Activated CD8-positive, alpha-beta T cell treated with anti-CD3 and anti-CD28 coated beads for 36 hours (primary cell): Measurements from ENCODE around the gene AGAP2. TPM values are rescaled to one million over a fixed set of nuclear protein-coding genes. Genes with fewer than 3 reads are reported as not detected.
A peak's percentile ranks its signal among the peaks of the same experiment; 100 is the strongest.

Experiments
- ATAC-seq: fragments of 200-7000 bp; cut with Tn5 transposase; one replicate; pipeline ENCODE4 v1.10.0; 2021; ENCODE audit warnings: mild to moderate bottlenecking, moderate library complexity
- CTCF ChIA-PET: fragments of 350-600 bp; sonication (Branson Sonifier 250); formaldehyde crosslinking; loops from one replicate; lab custom pipeline; 2021; ENCODE audit warnings: antibody characterized with exemption; lab: Charles Lee
- POLR2A ChIA-PET: fragments of 350-600 bp; sonication (Branson Sonifier 250); formaldehyde crosslinking; loops from one replicate; lab custom pipeline; 2021; ENCODE audit warnings: antibody characterized with exemption; lab: Charles Lee
- DNase-seq: peaks from one replicate; pipeline ENCODE4 v3.0.0-alpha.2; 2020
- H3K27ac Mint-ChIP-seq: one replicate; pipeline ENCODE4 v1.8.0; 2021; ENCODE audit warnings: mild to moderate bottlenecking, mixed read lengths
- H3K27me3 Mint-ChIP-seq: one replicate; pipeline ENCODE4 v1.8.0; 2021; ENCODE audit warnings: mixed read lengths
- H3K36me3 Mint-ChIP-seq: one replicate; pipeline ENCODE4 v1.8.0; 2021; ENCODE audit warnings: low read depth, mixed read lengths
- H3K4me1 Mint-ChIP-seq: one replicate; pipeline ENCODE4 v1.8.0; 2021; ENCODE audit warnings: low read depth, mixed read lengths
- H3K4me3 Mint-ChIP-seq: one replicate; pipeline ENCODE4 v1.8.0; 2021; ENCODE audit warnings: mild to moderate bottlenecking, moderate library complexity, mixed read lengths
- H3K9me3 Mint-ChIP-seq: one replicate; pipeline ENCODE4 v1.8.0; 2021; ENCODE audit warnings: mixed read lengths
- intact Hi-C: fragments of 100-400 bp; cut with micrococcal nuclease; formaldehyde crosslinking; loops from one replicate; pipeline ENCODE4 v1.10.0; 2022
- total RNA-seq, 2 experiments: library from RNA; stranded (reverse); gene quantifications; one replicate each; pipeline ENCODE4 v1.2.3, GENCODE V29; 2021
- TF ChIP-seq, protein P1 (sequence below): fragments of 200-600 bp; IDR thresholded peaks from one replicate; pipeline ENCODE4 v1.8.0; 2022; ENCODE audit warnings: antibody characterized with exemption, mild to moderate bottlenecking

AGAP2 gene
- total RNA-seq, 2 experiments from 2014 or later = 22.4 TPM

GRCh38 chr12:57771236-57771872, 32.8 kb upstream of the AGAP2 start:
- DNase-seq (peak; percentile 96), ATAC-seq (peak; percentile 80)
- H3K27ac Mint-ChIP-seq = peak overlapping the region; percentile 99
- H3K4me3 Mint-ChIP-seq = peak overlapping the region; percentile 99
- peaks cover 28% of the 10 kb centered on the region for H3K36me3 Mint-ChIP-seq
- H3K4me1 Mint-ChIP-seq = peaks cover 19% of the 10 kb centered on the region
- intact Hi-C loops = no loop called here
- ChIA-PET CTCF (interaction anchor here (0.8 to 13.4 kb wide), 6 partner anchors 8 to 135 kb away, joined by 3 to 122 read pairs (median 8); partner anchors contain the start of genes CYP27B1 and TSFM), POLR2A (interaction anchor here (0.8 to 2.1 kb wide), 4 partner anchors 10 to 77 kb away, joined by 3 to 9 read pairs (median 4); partner anchors contain the start of gene TSFM)
- TF ChIP-seq, protein P1, sequence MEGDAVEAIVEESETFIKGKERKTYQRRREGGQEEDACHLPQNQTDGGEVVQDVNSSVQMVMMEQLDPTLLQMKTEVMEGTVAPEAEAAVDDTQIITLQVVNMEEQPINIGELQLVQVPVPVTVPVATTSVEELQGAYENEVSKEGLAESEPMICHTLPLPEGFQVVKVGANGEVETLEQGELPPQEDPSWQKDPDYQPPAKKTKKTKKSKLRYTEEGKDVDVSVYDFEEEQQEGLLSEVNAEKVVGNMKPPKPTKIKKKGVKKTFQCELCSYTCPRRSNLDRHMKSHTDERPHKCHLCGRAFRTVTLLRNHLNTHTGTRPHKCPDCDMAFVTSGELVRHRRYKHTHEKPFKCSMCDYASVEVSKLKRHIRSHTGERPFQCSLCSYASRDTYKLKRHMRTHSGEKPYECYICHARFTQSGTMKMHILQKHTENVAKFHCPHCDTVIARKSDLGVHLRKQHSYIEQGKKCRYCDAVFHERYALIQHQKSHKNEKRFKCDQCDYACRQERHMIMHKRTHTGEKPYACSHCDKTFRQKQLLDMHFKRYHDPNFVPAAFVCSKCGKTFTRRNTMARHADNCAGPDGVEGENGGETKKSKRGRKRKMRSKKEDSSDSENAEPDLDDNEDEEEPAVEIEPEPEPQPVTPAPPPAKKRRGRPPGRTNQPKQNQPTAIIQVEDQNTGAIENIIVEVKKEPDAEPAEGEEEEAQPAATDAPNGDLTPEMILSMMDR = no peak
- peaks cover 3% of the 10 kb centered on the region for H3K27me3 Mint-ChIP-seq
- H3K9me3 Mint-ChIP-seq = no peaks in the 10 kb centered on the region

GRCh38 chr12:57770734-57771133, 32.2 kb upstream of the AGAP2 start:
- peak overlapping the region; percentile 99 for H3K4me3 Mint-ChIP-seq
- DNase-seq (no peak), ATAC-seq (no peak)
- TF ChIP-seq, protein P1 = no peak
- ChIA-PET POLR2A (interaction anchor here (1.6 kb wide), 1 partner anchor 30 kb away, joined by 3 read pairs; no protein-coding TSS in a partner anchor), CTCF (interaction anchor here (0.8 to 4.3 kb wide), 3 partner anchors 12 to 14 kb away, joined by 3 to 17 read pairs (median 6); partner anchors contain the start of gene TSFM)
- peaks cover 6% of the 10 kb centered on the region for H3K27me3 Mint-ChIP-seq
- H3K27ac Mint-ChIP-seq = no peak overlapping the region
- peaks cover 21% of the 10 kb centered on the region for H3K4me1 Mint-ChIP-seq
- peaks cover 28% of the 10 kb centered on the region for H3K36me3 Mint-ChIP-seq
- intact Hi-C loops = no loop called here
- no peaks in the 10 kb centered on the region for H3K9me3 Mint-ChIP-seq

- Mint-ChIP-seq H3K27ac (no peak overlapping the region), H3K36me3 (peaks cover 32% of the 10 kb centered on the region), H3K27me3 (peaks cover 6% of the 10 kb centered on the region), H3K4me3 (peak overlapping the region; percentile 19), H3K4me1 (peaks cover 25% of the 10 kb centered on the region), H3K9me3 (no peaks in the 10 kb centered on the region)
- TF ChIP-seq, protein P1 = no peak
- intact Hi-C loops = no loop called here
- DNase-seq = no peak
- CTCF ChIA-PET = interaction anchor here (1.7 to 6.2 kb wide), 3 partner anchors 10 to 13 kb away, joined by 6 to 74 read pairs (median 17); partner anchors contain the start of gene MARCHF9
- POLR2A ChIA-PET = interaction anchor here (1.6 kb wide), 1 partner anchor 29 kb away, joined by 3 read pairs; no protein-coding TSS in a partner anchor
- no peak for ATAC-seq
These were observed 31.1 kb upstream of the AGAP2 start for GRCh38 chr12:57769594-57769993.

DNA sequence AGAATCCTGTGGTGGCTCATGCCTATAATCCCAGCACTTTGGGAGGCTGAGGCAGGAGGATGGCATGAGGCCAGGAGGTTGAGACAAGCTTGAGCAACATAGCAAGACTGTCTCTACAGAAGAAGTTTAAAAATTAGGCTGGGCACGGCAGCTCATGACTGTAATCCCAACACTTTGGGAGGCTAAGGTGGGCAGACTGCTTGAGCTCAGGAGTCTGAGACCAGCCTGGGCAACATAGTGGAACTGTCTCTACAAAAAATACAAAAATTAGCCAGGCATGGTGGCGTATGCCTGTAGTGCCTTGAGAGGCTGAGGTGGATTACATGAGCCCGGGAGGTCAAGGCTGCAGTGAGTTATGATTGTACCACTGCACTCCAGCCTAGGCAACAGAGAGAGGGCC, 29.3 kb upstream of the AGAP2 start:
- H3K4me3 Mint-ChIP-seq = no peak overlapping the region
- no peaks in the 10 kb centered on the region for H3K9me3 Mint-ChIP-seq
- intact Hi-C loops = no loop called here
- ATAC-seq (no peak), DNase-seq (no peak)
- H3K4me1 Mint-ChIP-seq = peaks cover 39% of the 10 kb centered on the region
- TF ChIP-seq, protein P1 = no peak
- POLR2A ChIA-PET = interaction anchor here (0.9 to 2.2 kb wide), 3 partner anchors 11 to 30 kb away, joined by 3 to 7 read pairs (median 7); no protein-coding TSS in a partner anchor
- H3K27ac Mint-ChIP-seq = no peak overlapping the region
- H3K36me3 Mint-ChIP-seq = peaks cover 47% of the 10 kb centered on the region
- CTCF ChIA-PET = interaction anchor here (0.8 to 10.4 kb wide), 5 partner anchors 9 to 137 kb away, joined by 3 to 122 read pairs (median 17); partner anchors contain the start of genes EEF1AKMT3, MARCHF9, METTL1 and TSFM
- H3K27me3 Mint-ChIP-seq = peaks cover 6% of the 10 kb centered on the region
